ENCODE data around the gene MYCBP. TPM values are rescaled to one million over a fixed set of nuclear protein-coding genes. Genes with fewer than 3 reads are reported as not detected.

Gene MYCBP
- 9.0 and 10.9 TPM in 2 replicates for total RNA-seq

DNA sequence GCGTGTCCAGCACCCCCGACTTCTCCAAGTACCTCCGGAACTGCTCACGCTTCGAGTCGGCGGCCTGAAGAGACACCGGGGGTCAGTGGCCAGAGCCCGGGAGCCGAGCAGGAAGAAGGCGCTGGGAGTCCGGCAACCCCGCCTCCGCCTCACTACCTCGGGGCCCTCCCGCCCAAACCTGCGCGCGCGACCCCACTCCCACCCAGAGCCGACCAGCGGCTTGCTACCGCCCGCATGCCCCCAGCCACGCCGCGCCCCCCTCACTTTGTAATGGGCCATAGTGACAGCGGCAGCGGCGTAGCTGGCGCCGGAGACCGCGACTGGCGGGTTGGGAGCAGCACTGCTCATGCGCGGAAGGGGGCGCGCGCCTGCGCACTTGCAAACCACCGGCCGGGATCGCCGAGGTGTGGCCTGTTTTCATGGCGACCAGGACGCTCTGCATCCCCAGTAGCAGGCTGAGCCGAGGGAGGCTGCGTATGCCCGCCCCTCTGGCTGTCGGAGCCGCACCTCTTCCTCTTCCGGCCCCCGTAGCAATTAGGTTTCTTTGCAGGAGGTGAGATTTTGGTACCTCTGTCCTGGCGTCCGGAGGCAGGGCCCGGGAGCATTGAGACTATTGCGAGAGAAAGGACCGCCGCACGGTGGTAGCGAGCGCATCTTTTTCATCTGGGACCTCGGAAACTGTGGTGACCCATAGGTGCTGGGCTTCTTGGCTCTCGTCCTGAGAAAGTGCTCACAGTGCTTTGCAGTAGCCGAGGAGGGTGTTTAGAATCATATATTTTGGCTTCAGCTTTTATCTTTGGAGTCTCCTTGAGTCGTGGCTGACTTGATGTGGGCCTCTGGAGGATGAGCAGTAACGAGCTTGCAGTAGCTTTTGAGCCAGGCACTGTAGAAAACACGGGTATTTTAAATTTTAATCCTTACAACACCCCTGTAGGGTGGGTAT is at the start of gene MYCBP:
MYCBP (minus strand) TSS at position 322 of the 943 bp plus-strand sequence; CDS start at position 279, 43 bp downstream.

DNA sequence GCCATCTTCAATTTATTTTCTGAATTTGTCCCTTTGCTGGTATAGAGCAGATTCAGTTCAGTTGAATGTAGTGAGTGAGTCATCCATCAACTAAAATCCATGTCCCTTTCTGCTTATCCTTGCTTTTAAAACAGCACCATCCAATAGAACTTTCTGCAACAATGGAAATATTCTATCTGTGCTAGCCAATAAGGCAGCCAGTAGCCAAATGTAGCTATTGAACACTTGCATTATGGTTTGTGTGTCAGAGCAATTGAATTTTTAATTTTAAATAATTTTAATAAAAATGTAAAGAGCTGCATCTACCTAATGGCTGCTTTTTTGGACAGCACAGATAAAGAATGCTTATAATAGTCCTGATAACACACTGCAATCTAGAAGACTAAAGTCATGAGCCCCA is 8.3 kb upstream of the MYCBP start, which contains the start of gene GJA9:
GJA9 (minus strand) TSS at position 101 of the 400 bp plus-strand sequence. CDS start 5,489 bp downstream, outside the sequence.

GRCh38 chr1:38859561-38860453 is 13.3 kb downstream of the MYCBP start, which contains the start of gene RRAGC:
Gene RRAGC (minus strand): TSS chr1:38859772. CDS start chr1:38859646, 126 bp downstream.

Other genes with a start within 250 kb of the MYCBP start
- 14.3 and 15.1 TPM in 2 replicates for gene RRAGC, start 13.6 kb downstream of the MYCBP start, total RNA-seq
- not detected in 2 replicates for gene GJA9, start 8.2 kb upstream of the MYCBP start, total RNA-seq
- gene RHBDL2, start 68.5 kb upstream of the MYCBP start, total RNA-seq: 0.09 and 0.28 TPM in 2 replicates
- gene AKIRIN1, start 117.9 kb upstream of the MYCBP start, total RNA-seq: 35.4 and 39.1 TPM in 2 replicates
- 633 and 957 TPM in 2 replicates for gene NDUFS5, start 153.0 kb upstream of the MYCBP start, total RNA-seq

Measured in endothelial cell of coronary artery (primary cell).